ENCODE data around the gene ACTL7A.

- TF ChIP-seq POLR2A (IDR thresholded peaks at IDR 0.05) = no peak
- TF ChIP-seq, protein P1, sequence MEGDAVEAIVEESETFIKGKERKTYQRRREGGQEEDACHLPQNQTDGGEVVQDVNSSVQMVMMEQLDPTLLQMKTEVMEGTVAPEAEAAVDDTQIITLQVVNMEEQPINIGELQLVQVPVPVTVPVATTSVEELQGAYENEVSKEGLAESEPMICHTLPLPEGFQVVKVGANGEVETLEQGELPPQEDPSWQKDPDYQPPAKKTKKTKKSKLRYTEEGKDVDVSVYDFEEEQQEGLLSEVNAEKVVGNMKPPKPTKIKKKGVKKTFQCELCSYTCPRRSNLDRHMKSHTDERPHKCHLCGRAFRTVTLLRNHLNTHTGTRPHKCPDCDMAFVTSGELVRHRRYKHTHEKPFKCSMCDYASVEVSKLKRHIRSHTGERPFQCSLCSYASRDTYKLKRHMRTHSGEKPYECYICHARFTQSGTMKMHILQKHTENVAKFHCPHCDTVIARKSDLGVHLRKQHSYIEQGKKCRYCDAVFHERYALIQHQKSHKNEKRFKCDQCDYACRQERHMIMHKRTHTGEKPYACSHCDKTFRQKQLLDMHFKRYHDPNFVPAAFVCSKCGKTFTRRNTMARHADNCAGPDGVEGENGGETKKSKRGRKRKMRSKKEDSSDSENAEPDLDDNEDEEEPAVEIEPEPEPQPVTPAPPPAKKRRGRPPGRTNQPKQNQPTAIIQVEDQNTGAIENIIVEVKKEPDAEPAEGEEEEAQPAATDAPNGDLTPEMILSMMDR (IDR thresholded peaks at IDR 0.05) = no peak
These were observed 23.7 kb downstream of the ACTL7A start for GRCh38 chr9:108885643-108886348.
